Measurements from ENCODE around the gene SVOP.

Gene SVOP

GRCh38 chr12:108935159-108935763, 85.6 kb downstream of the SVOP start:
- no peak for DNase-seq (ENCODE audit: low spot score)

- DNase-seq (ENCODE audit: low spot score): no peak
These were observed 86.9 kb downstream of the SVOP start for GRCh38 chr12:108933949-108934348.

- no peak for DNase-seq (ENCODE audit: low spot score)
These were observed 90.1 kb downstream of the SVOP start for GRCh38 chr12:108930756-108931155.

GRCh38 chr12:108930155-108930554, 90.7 kb downstream of the SVOP start:
- no peak for DNase-seq (ENCODE audit: low spot score)

GRCh38 chr12:108928695-108929094, 92.2 kb downstream of the SVOP start:
- no peak for DNase-seq (ENCODE audit: low spot score)

GRCh38 chr12:108922918-108923317, 98.0 kb downstream of the SVOP start:
- no peak for DNase-seq (ENCODE audit: low spot score)

- DNase-seq (ENCODE audit: low spot score): no peak
These were observed 98.9 kb downstream of the SVOP start for GRCh38 chr12:108921946-108922345.

GRCh38 chr12:108918960-108919642, 101.8 kb downstream of the SVOP start:
- no peak for DNase-seq (ENCODE audit: low spot score)

GRCh38 chr12:108918206-108918605, 102.7 kb downstream of the SVOP start:
- DNase-seq (ENCODE audit: low spot score): no peak

- no peak for DNase-seq (ENCODE audit: low spot score)
These were observed 104.5 kb downstream of the SVOP start for GRCh38 chr12:108916336-108916735.

DNA sequence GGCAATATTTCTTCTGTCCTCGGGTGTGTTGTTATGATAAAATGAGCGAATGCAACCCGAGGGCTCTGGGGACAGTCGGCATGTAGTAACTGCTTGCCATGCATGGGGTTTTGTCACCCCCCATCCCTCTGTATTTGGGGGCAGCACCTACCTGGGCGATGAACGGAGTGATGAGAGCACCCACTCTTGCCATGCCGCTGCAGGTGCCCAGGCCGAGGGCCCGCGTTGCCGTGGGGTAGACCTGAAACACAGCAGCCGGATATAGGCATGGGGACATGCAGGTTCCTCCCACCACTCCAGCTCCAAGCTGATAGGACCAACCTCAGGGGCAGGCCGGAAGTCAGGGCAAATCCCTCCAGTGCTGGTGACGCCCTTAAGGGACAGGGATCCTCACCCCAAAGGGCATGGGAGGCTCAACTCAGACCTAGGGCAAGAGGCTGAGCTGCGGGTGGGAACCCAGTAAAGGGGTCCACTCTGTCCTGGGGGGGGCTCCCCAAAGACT, 105.2 kb downstream of the SVOP start:
- no peak for DNase-seq (ENCODE audit: low spot score)

- no peak for DNase-seq (ENCODE audit: low spot score)
These were observed 106.7 kb downstream of the SVOP start for GRCh38 chr12:108914121-108914531.

GRCh38 chr12:108912361-108912760, 108.5 kb downstream of the SVOP start:
- DNase-seq (ENCODE audit: low spot score): no peak

DNA sequence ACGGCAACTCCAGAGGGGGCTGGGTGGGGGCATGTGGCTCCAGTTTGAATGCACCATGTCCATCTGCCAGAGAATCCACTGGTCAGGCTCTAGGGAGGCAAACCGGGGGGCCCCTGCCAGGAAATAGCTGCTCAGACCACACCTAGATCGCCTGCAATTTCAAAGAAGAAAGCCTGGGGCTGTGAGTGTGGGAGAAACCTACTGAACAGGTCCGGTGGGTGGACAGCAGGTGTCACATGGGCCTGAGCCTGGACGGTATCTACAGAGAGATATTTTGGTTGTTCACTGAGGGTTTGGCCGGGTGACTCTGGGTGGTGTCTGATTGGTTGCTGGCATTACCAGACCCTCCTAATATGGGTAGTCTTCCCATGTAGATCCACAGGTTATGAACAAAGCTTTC, 109.0 kb downstream of the SVOP start:
- peak; percentile 40 for DNase-seq (ENCODE audit: low spot score)

GRCh38 chr12:108910336-108910735, 110.5 kb downstream of the SVOP start:
- DNase-seq (ENCODE audit: low spot score): no peak

- peak; percentile 20 for DNase-seq (ENCODE audit: low spot score)
These were observed 113.0 kb downstream of the SVOP start for GRCh38 chr12:108907839-108908351.

GRCh38 chr12:108906971-108907370, 113.9 kb downstream of the SVOP start:
- DNase-seq (ENCODE audit: low spot score): no peak

DNA sequence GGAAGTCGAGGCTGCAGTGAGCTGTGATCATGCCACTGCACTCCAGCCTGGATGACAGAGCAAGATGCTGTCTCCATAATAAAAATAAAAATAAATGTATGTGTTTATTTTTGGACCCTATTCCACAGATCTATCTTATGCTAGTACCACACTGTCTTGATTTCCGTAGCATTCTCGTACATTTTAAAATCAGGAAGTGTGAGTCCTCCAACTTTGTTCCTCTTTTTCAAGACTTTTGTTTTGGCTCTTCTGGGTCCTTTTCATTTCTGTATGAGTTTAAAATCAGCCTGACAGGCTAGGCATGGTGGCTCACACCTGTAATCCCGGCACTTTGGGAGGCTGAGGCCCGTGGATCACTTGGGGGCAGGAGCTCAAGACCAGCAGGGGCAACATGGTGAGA, 115.1 kb downstream of the SVOP start:
- no peak for DNase-seq (ENCODE audit: low spot score)

- DNase-seq (ENCODE audit: low spot score): no peak
These were observed 121.7 kb downstream of the SVOP start for GRCh38 chr12:108899145-108899544.

GRCh38 chr12:108896817-108897216, 124.1 kb downstream of the SVOP start:
- no peak for DNase-seq (ENCODE audit: low spot score)

- no peak for DNase-seq (ENCODE audit: low spot score)
These were observed 124.5 kb downstream of the SVOP start for GRCh38 chr12:108896336-108896735.

DNA sequence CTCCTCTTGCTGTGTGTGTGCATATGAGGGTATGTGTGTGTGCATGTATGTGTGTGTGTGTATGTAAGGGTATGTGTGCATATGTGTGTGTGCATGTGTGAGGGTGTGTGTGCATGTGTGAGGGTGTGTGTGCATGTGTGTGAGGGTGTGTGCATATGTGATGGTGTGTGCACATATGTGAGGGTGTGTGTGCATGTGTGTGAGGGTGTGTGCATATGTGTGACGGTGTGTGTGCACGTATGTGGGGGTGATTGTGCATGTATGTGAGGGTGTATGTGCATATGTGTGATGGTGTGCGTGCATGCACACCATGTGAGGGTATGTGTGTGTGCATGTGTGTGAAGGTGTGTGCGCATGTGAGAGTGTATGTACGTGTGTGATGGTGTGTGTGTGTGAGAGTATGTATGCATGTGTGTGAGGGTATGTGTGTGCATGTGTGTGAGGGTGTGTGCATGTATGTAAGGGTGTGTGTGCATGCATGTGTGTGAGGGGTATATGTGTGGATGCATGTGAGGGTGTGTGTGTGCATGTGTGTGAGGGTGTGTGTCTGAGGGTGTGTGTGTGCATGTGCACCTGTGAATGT, 125.6 kb downstream of the SVOP start:
- DNase-seq (ENCODE audit: low spot score): no peak

DNA sequence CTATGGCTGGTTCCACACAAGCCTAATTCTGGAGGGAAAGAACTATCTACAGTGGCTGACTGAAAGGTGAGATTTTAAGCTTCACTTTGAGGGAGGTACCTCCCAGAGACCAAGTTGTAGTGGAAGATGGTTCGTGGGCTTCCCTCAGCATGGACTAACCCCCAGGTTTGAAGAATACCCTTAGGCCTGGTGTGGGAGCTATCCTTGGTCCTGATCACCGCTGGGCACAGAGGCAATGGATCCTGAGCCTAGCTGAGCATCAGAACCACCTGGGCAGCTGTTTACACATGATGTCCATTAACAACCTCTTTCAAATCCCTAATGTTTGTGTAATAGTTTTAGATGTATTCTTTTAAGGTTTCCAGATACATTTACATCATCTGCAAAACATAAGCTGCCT, 130.7 kb downstream of the SVOP start:
- no peak for DNase-seq (ENCODE audit: low spot score)
